ENCODE results near the gene PLCL2.

Gene PLCL2

GRCh38 chr3:16987141-16987540 lies 102.4 kb downstream of the PLCL2 start:
- Histone ChIP-seq H2AFZ (ENCODE audit: low read depth, low read length) (no peak overlapping the region), H3K9me3 (ENCODE audit: low read length) (no peaks in the 10 kb centered on the region), H3K36me3 (ENCODE audit: insufficient read depth, low read length) (no peaks in the 10 kb centered on the region), H3K4me3 (ENCODE audit: low read length) (no peak overlapping the region), H3K4me1 (ENCODE audit: insufficient read depth, low read length) (no peaks in the 10 kb centered on the region), H3K27me3 (ENCODE audit: insufficient read depth, low read length) (no peaks in the 10 kb centered on the region)

GRCh38 chr3:16990163-16990562 lies 105.4 kb downstream of the PLCL2 start:
- Histone ChIP-seq H3K27me3 (ENCODE audit: insufficient read depth, low read length) (no peaks in the 10 kb centered on the region), H3K9me3 (ENCODE audit: low read length) (no peaks in the 10 kb centered on the region), H3K4me1 (ENCODE audit: insufficient read depth, low read length) (peaks cover 5% of the 10 kb centered on the region), H3K4me3 (ENCODE audit: low read length) (no peak overlapping the region), H2AFZ (ENCODE audit: low read depth, low read length) (no peak overlapping the region), H3K36me3 (ENCODE audit: insufficient read depth, low read length) (no peaks in the 10 kb centered on the region)

GRCh38 chr3:16992198-16992597 lies 107.4 kb downstream of the PLCL2 start:
- no peaks in the 10 kb centered on the region for H3K27me3 ChIP-seq (ENCODE audit: insufficient read depth, low read length)
- H3K9me3 ChIP-seq (ENCODE audit: low read length): no peaks in the 10 kb centered on the region
- peaks cover 9% of the 10 kb centered on the region for H3K4me1 ChIP-seq (ENCODE audit: insufficient read depth, low read length)
- no peaks in the 10 kb centered on the region for H3K36me3 ChIP-seq (ENCODE audit: insufficient read depth, low read length)
- no peak overlapping the region for H2AFZ ChIP-seq (ENCODE audit: low read depth, low read length)
- H3K4me3 ChIP-seq (ENCODE audit: low read length): no peak overlapping the region

- H3K27me3 ChIP-seq (ENCODE audit: insufficient read depth, low read length): no peaks in the 10 kb centered on the region
- peaks cover 9% of the 10 kb centered on the region for H3K4me1 ChIP-seq (ENCODE audit: insufficient read depth, low read length)
- H2AFZ ChIP-seq (ENCODE audit: low read depth, low read length): no peak overlapping the region
- no peaks in the 10 kb centered on the region for H3K36me3 ChIP-seq (ENCODE audit: insufficient read depth, low read length)
- H3K9me3 ChIP-seq (ENCODE audit: low read length): no peaks in the 10 kb centered on the region
- H3K4me3 ChIP-seq (ENCODE audit: low read length): no peak overlapping the region
These were observed 108.5 kb downstream of the PLCL2 start for GRCh38 chr3:16993227-16993626.

GRCh38 chr3:16994854-16995525 lies 110.2 kb downstream of the PLCL2 start:
- Histone ChIP-seq H2AFZ (ENCODE audit: low read depth, low read length) (no peak overlapping the region), H3K27me3 (ENCODE audit: insufficient read depth, low read length) (no peaks in the 10 kb centered on the region), H3K9me3 (ENCODE audit: low read length) (no peaks in the 10 kb centered on the region), H3K4me1 (ENCODE audit: insufficient read depth, low read length) (peaks cover 9% of the 10 kb centered on the region), H3K4me3 (ENCODE audit: low read length) (no peak overlapping the region), H3K36me3 (ENCODE audit: insufficient read depth, low read length) (no peaks in the 10 kb centered on the region)

GRCh38 chr3:16995601-16996000 lies 110.8 kb downstream of the PLCL2 start:
- Histone ChIP-seq H3K36me3 (ENCODE audit: insufficient read depth, low read length) (no peaks in the 10 kb centered on the region), H3K9me3 (ENCODE audit: low read length) (no peaks in the 10 kb centered on the region), H3K4me1 (ENCODE audit: insufficient read depth, low read length) (peaks cover 9% of the 10 kb centered on the region), H3K27me3 (ENCODE audit: insufficient read depth, low read length) (no peaks in the 10 kb centered on the region), H2AFZ (ENCODE audit: low read depth, low read length) (no peak overlapping the region), H3K4me3 (ENCODE audit: low read length) (no peak overlapping the region)

GRCh38 chr3:16998236-16998923 lies 113.6 kb downstream of the PLCL2 start:
- H3K4me1 ChIP-seq (ENCODE audit: insufficient read depth, low read length): peaks cover 9% of the 10 kb centered on the region
- no peaks in the 10 kb centered on the region for H3K27me3 ChIP-seq (ENCODE audit: insufficient read depth, low read length)
- no peak overlapping the region for H3K4me3 ChIP-seq (ENCODE audit: low read length)
- no peaks in the 10 kb centered on the region for H3K9me3 ChIP-seq (ENCODE audit: low read length)
- H3K36me3 ChIP-seq (ENCODE audit: insufficient read depth, low read length): no peaks in the 10 kb centered on the region
- no peak overlapping the region for H2AFZ ChIP-seq (ENCODE audit: low read depth, low read length)

- H3K27me3 ChIP-seq (ENCODE audit: insufficient read depth, low read length): no peaks in the 10 kb centered on the region
- H3K4me3 ChIP-seq (ENCODE audit: low read length): no peak overlapping the region
- no peaks in the 10 kb centered on the region for H3K9me3 ChIP-seq (ENCODE audit: low read length)
- no peak overlapping the region for H2AFZ ChIP-seq (ENCODE audit: low read depth, low read length)
- H3K36me3 ChIP-seq (ENCODE audit: insufficient read depth, low read length): no peaks in the 10 kb centered on the region
- peaks cover 13% of the 10 kb centered on the region for H3K4me1 ChIP-seq (ENCODE audit: insufficient read depth, low read length)
These were observed 114.4 kb downstream of the PLCL2 start for GRCh38 chr3:16999161-16999560.

- H2AFZ ChIP-seq (ENCODE audit: low read depth, low read length): no peak overlapping the region
- no peak overlapping the region for H3K4me3 ChIP-seq (ENCODE audit: low read length)
- peaks cover 18% of the 10 kb centered on the region for H3K4me1 ChIP-seq (ENCODE audit: insufficient read depth, low read length)
- H3K36me3 ChIP-seq (ENCODE audit: insufficient read depth, low read length): no peaks in the 10 kb centered on the region
- H3K9me3 ChIP-seq (ENCODE audit: low read length): no peaks in the 10 kb centered on the region
- H3K27me3 ChIP-seq (ENCODE audit: insufficient read depth, low read length): no peaks in the 10 kb centered on the region
These were observed 115.1 kb downstream of the PLCL2 start for GRCh38 chr3:16999871-17000270.

- Histone ChIP-seq H3K9me3 (ENCODE audit: low read length) (no peaks in the 10 kb centered on the region), H3K4me3 (ENCODE audit: low read length) (no peak overlapping the region), H3K27me3 (ENCODE audit: insufficient read depth, low read length) (no peaks in the 10 kb centered on the region), H3K4me1 (ENCODE audit: insufficient read depth, low read length) (peaks cover 28% of the 10 kb centered on the region), H3K36me3 (ENCODE audit: insufficient read depth, low read length) (no peaks in the 10 kb centered on the region), H2AFZ (ENCODE audit: low read depth, low read length) (no peak overlapping the region)
These were observed 118.7 kb downstream of the PLCL2 start for GRCh38 chr3:17003457-17003856.

- Histone ChIP-seq H3K9me3 (ENCODE audit: low read length) (no peaks in the 10 kb centered on the region), H3K27me3 (ENCODE audit: insufficient read depth, low read length) (no peaks in the 10 kb centered on the region), H2AFZ (ENCODE audit: low read depth, low read length) (no peak overlapping the region), H3K4me3 (ENCODE audit: low read length) (no peak overlapping the region), H3K36me3 (ENCODE audit: insufficient read depth, low read length) (no peaks in the 10 kb centered on the region), H3K4me1 (ENCODE audit: insufficient read depth, low read length) (peaks cover 28% of the 10 kb centered on the region)
These were observed 121.5 kb downstream of the PLCL2 start for GRCh38 chr3:17006132-17006852.

- Histone ChIP-seq H3K27me3 (ENCODE audit: insufficient read depth, low read length) (no peaks in the 10 kb centered on the region), H3K4me1 (ENCODE audit: insufficient read depth, low read length) (peaks cover 33% of the 10 kb centered on the region), H3K36me3 (ENCODE audit: insufficient read depth, low read length) (no peaks in the 10 kb centered on the region), H2AFZ (ENCODE audit: low read depth, low read length) (no peak overlapping the region), H3K4me3 (ENCODE audit: low read length) (no peak overlapping the region), H3K9me3 (ENCODE audit: low read length) (no peaks in the 10 kb centered on the region)
These were observed 122.5 kb downstream of the PLCL2 start for GRCh38 chr3:17007284-17007683.

- Histone ChIP-seq H3K4me1 (ENCODE audit: insufficient read depth, low read length) (peaks cover 33% of the 10 kb centered on the region), H3K36me3 (ENCODE audit: insufficient read depth, low read length) (no peaks in the 10 kb centered on the region), H3K27me3 (ENCODE audit: insufficient read depth, low read length) (no peaks in the 10 kb centered on the region), H3K4me3 (ENCODE audit: low read length) (no peak overlapping the region), H2AFZ (ENCODE audit: low read depth, low read length) (no peak overlapping the region), H3K9me3 (ENCODE audit: low read length) (no peaks in the 10 kb centered on the region)
These were observed 125.1 kb downstream of the PLCL2 start for GRCh38 chr3:17009826-17010225.

All from neuron (in vitro differentiated cells).